Gastroesophageal sphincter (tissue), 3 donors: Measurements from ENCODE around the gene SERPINA12.

Experiments used
- CTCF ChIP-seq, 4 experiments: fragments of 200-600 bp in 2 of 4; fragments of 450-650 bp in 2 of 4; sonication (generic) in 1 of 4; IDR thresholded peaks; one replicate each; pipeline ENCODE4 v1.5.1; 2017 to 2019; ENCODE audit warnings: antibody characterized with exemption in 4 of 4, mild to moderate bottlenecking in 2 of 4, moderate library complexity in 2 of 4
- EP300 ChIP-seq: sonication (generic); formaldehyde crosslinking; IDR thresholded peaks from one replicate; pipeline ENCODE4 v1.6.1; 2017; ENCODE audit warnings: antibody characterized with exemption, mild to moderate bottlenecking
- POLR2AphosphoS5 ChIP-seq: sonication (generic); formaldehyde crosslinking; IDR thresholded peaks from one replicate; pipeline ENCODE4 v1.6.1; 2017; ENCODE audit warnings: antibody characterized with exemption

- TF ChIP-seq CTCF (IDR thresholded peaks at IDR 0.05) = no peak
- TF ChIP-seq EP300 = no peak
- TF ChIP-seq POLR2AphosphoS5 = no peak
These were observed 63.1 kb downstream of the SERPINA12 start for GRCh38 chr14:94446126-94446525.
